HG03439 (cell line): ENCODE results near the gene PRIM2.
"Not testable (repeated sequence)": the region's sequence is repeated elsewhere in the genome, so short reads cannot be mapped to it uniquely, and the experiment has no call there.

Source experiments
- ATAC-seq: cut with Tn5 transposase; IDR thresholded peaks from one replicate; pipeline ENCODE4 v1.9.1; 2021; ENCODE audit warnings: mild to moderate bottlenecking, moderate library complexity; ENCODE audit not compliant: unreplicated experiment

PRIM2 gene

GRCh38 chr6:57359766-57360165, 42.3 kb downstream of the PRIM2 start:
- not testable (repeated sequence) for ATAC-seq

GRCh38 chr6:57362340-57362739, 44.9 kb downstream of the PRIM2 start:
- not testable (repeated sequence) for ATAC-seq

GRCh38 chr6:57365076-57365583, 47.7 kb downstream of the PRIM2 start:
- not testable (repeated sequence) for ATAC-seq

- ATAC-seq: not testable (repeated sequence)
Measured at GRCh38 chr6:57368965-57369731, 51.7 kb downstream of the PRIM2 start.

GRCh38 chr6:57371779-57372178, 54.3 kb downstream of the PRIM2 start:
- ATAC-seq: not testable (repeated sequence)

GRCh38 chr6:57374764-57375163, 57.3 kb downstream of the PRIM2 start:
- ATAC-seq: not testable (repeated sequence)

- not testable (repeated sequence) for ATAC-seq
Measured at GRCh38 chr6:57376083-57376482, 58.7 kb downstream of the PRIM2 start.

GRCh38 chr6:57389038-57389592, 71.7 kb downstream of the PRIM2 start:
- not testable (repeated sequence) for ATAC-seq

- not testable (repeated sequence) for ATAC-seq
Measured at GRCh38 chr6:57390818-57391217, 73.4 kb downstream of the PRIM2 start.

GRCh38 chr6:57392047-57392446, 74.6 kb downstream of the PRIM2 start:
- not testable (repeated sequence) for ATAC-seq

GRCh38 chr6:57419341-57419740, 101.9 kb downstream of the PRIM2 start:
- ATAC-seq: not testable (repeated sequence)

- no peak for ATAC-seq
Measured at GRCh38 chr6:57421503-57421902, 104.1 kb downstream of the PRIM2 start.

- no peak for ATAC-seq
Measured at GRCh38 chr6:57423468-57423867, 106.0 kb downstream of the PRIM2 start.

GRCh38 chr6:57431742-57432141, 114.3 kb downstream of the PRIM2 start:
- not testable (repeated sequence) for ATAC-seq

- no peak for ATAC-seq
Measured at GRCh38 chr6:57432157-57432556, 114.7 kb downstream of the PRIM2 start.

- no peak for ATAC-seq
Measured at GRCh38 chr6:57432919-57433684, 115.7 kb downstream of the PRIM2 start.

GRCh38 chr6:57433790-57434189, 116.4 kb downstream of the PRIM2 start:
- not testable (repeated sequence) for ATAC-seq

- ATAC-seq: no peak
Measured at GRCh38 chr6:57434944-57435343, 117.5 kb downstream of the PRIM2 start.

GRCh38 chr6:57435475-57436160, 118.2 kb downstream of the PRIM2 start:
- no peak for ATAC-seq

GRCh38 chr6:57440735-57441134, 123.3 kb downstream of the PRIM2 start:
- ATAC-seq: not testable (repeated sequence)

GRCh38 chr6:57442133-57442532, 124.7 kb downstream of the PRIM2 start:
- not testable (repeated sequence) for ATAC-seq
